Stimulated activated memory B cell treated with anti-CD40 and anti-IgM and Interleukin-4, amounts not matched to agents 10 μg/mL and 1 μg/mL and 100 μg/mL, for 72 hours (primary cell): ENCODE measurements around the gene ATP2A1.
A peak's percentile ranks its signal among the peaks of the same experiment; 100 is the strongest.
"Not testable (repeated sequence)": the region's sequence is repeated elsewhere in the genome, so short reads cannot be mapped to it uniquely, and the experiment has no call there.

Source experiments
- ATAC-seq: fragments of 150-1000 bp; cut with Tn5 transposase; 2 replicates; pipeline ENCODE4 v1.10.0; 2021
- H3K27ac Mint-ChIP-seq: one replicate; pipeline ENCODE4 v1.8.0; 2022; ENCODE audit warnings: mild to moderate bottlenecking, mixed read lengths
- H3K27me3 Mint-ChIP-seq: one replicate; pipeline ENCODE4 v1.8.0; 2022; ENCODE audit warnings: mixed read lengths
- H3K36me3 Mint-ChIP-seq: one replicate; pipeline ENCODE4 v1.8.0; 2022; ENCODE audit warnings: mixed read lengths
- H3K4me1 Mint-ChIP-seq: one replicate; pipeline ENCODE4 v1.8.0; 2022; ENCODE audit warnings: mixed read lengths
- H3K4me3 Mint-ChIP-seq: one replicate; pipeline ENCODE4 v1.8.0; 2022; ENCODE audit warnings: mild to moderate bottlenecking, moderate library complexity, mixed read lengths
- H3K9me3 Mint-ChIP-seq: one replicate; pipeline ENCODE4 v1.8.0; 2022; ENCODE audit warnings: mixed read lengths

Gene ATP2A1

DNA sequence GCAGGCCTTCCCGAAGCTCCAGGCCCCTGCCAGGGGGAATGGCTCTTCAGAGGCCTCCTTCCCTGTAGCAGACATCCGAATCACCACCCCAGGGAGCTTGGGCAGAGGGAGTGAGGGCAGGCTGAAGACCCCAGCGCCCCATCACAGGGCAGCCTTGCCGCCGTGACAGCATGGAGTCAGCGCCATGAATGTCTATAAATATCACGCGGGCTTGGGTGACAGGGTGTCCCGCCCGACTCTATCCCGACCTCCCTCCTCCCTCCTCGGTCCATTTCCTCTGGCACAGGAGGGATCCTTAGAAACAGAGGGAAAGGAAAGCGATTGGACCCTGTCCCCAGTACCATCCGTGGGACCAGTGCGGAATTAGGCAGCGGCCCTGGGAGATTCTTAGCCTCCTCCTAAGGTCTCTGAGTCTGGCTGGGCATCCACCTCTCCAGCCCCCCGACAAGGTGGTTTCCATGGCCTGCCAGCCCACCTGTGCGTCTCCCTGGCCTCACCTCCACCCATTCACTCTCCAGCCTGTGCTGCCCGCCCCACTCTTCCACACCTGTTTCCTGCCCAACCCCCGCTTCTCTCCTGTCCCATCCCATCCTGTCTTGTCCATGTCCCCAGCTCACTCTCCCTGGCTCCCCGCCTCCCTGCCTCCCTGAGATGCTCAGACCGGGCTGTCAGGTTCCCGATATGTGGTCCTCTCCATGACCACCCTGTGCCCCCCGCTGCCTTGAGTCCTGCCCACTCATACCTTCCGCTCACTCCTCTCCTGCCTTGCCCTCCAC lies 5.1 kb downstream of the ATP2A1 start:
- peaks cover 19% of the 10 kb centered on the region for H3K4me1 Mint-ChIP-seq
- H3K27ac Mint-ChIP-seq, result no peak overlapping the region

GRCh38 chr16:28884045-28884444 lies 5.8 kb downstream of the ATP2A1 start:
- no peak overlapping the region for H3K27ac Mint-ChIP-seq
- no peak for ATAC-seq
- H3K36me3 Mint-ChIP-seq, result no peaks in the 10 kb centered on the region
- peaks cover 13% of the 10 kb centered on the region for H3K4me1 Mint-ChIP-seq
- H3K4me3 Mint-ChIP-seq, result no peak overlapping the region
- H3K27me3 Mint-ChIP-seq, result peaks cover 21% of the 10 kb centered on the region
- no peaks in the 10 kb centered on the region for H3K9me3 Mint-ChIP-seq

More for the DNA sequence above, 5.1 kb downstream of the ATP2A1 start:
- ATAC-seq, result no peak
- Mint-ChIP-seq H3K27me3 (peaks cover 21% of the 10 kb centered on the region), H3K9me3 (no peaks in the 10 kb centered on the region), H3K36me3 (no peaks in the 10 kb centered on the region), H3K4me3 (no peak overlapping the region)

- Mint-ChIP-seq H3K9me3 (no peaks in the 10 kb centered on the region), H3K4me1 (no peaks in the 10 kb centered on the region), H3K27ac (no peak overlapping the region), H3K36me3 (no peaks in the 10 kb centered on the region), H3K27me3 (peaks cover 10% of the 10 kb centered on the region), H3K4me3 (no peak overlapping the region)
- no peak for ATAC-seq
Measured at GRCh38 chr16:28886945-28887344, 8.7 kb downstream of the ATP2A1 start.

DNA sequence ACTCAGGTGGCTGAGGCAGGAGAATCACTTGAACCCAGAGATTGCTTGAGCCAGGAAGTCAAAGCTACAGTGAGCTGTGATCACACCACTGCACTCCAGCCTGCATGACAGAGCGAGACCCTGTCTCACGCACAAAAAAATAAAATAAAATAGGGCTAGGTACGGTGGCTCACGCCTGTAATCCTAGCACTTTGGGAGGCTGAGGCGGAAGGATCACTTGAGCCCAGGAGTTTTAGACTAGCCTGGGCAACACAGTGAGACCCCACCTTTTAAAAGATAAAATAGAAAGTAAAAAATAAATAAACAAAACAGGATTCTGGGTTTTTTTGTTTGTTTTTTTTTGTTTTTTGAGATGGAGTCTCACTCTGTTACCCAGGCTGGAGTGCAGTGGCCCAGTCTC lies 12.1 kb downstream of the ATP2A1 start:
- not testable (repeated sequence) for ATAC-seq, H3K36me3 Mint-ChIP-seq, H3K27me3 Mint-ChIP-seq, H3K4me3 Mint-ChIP-seq, H3K27ac Mint-ChIP-seq, H3K9me3 Mint-ChIP-seq, H3K4me1 Mint-ChIP-seq

- H3K27me3 Mint-ChIP-seq, result no peaks in the 10 kb centered on the region
- peaks cover 5% of the 10 kb centered on the region for H3K4me1 Mint-ChIP-seq
- no peaks in the 10 kb centered on the region for H3K36me3 Mint-ChIP-seq
- no peaks in the 10 kb centered on the region for H3K9me3 Mint-ChIP-seq
- no peak for ATAC-seq
- no peak overlapping the region for H3K27ac Mint-ChIP-seq
- H3K4me3 Mint-ChIP-seq, result no peak overlapping the region
Measured at GRCh38 chr16:28891964-28892890, 13.9 kb downstream of the ATP2A1 start.

GRCh38 chr16:28893291-28893690 lies 15.0 kb downstream of the ATP2A1 start:
- no peak overlapping the region for H3K27ac Mint-ChIP-seq
- no peak for ATAC-seq
- peaks cover 5% of the 10 kb centered on the region for H3K4me1 Mint-ChIP-seq
- H3K27me3 Mint-ChIP-seq, result no peaks in the 10 kb centered on the region
- no peaks in the 10 kb centered on the region for H3K36me3 Mint-ChIP-seq
- no peaks in the 10 kb centered on the region for H3K9me3 Mint-ChIP-seq
- no peak overlapping the region for H3K4me3 Mint-ChIP-seq

- no peak for ATAC-seq
- Mint-ChIP-seq H3K4me1 (peaks cover 5% of the 10 kb centered on the region), H3K27me3 (no peaks in the 10 kb centered on the region), H3K27ac (no peak overlapping the region), H3K4me3 (no peak overlapping the region), H3K9me3 (no peaks in the 10 kb centered on the region), H3K36me3 (no peaks in the 10 kb centered on the region)
Measured at GRCh38 chr16:28895609-28896008, 17.3 kb downstream of the ATP2A1 start.

GRCh38 chr16:28897826-28898225 lies 19.5 kb downstream of the ATP2A1 start:
- no peak for ATAC-seq
- Mint-ChIP-seq H3K27ac (no peak overlapping the region), H3K4me3 (no peak overlapping the region), H3K4me1 (peaks cover 13% of the 10 kb centered on the region), H3K36me3 (no peaks in the 10 kb centered on the region), H3K9me3 (no peaks in the 10 kb centered on the region), H3K27me3 (no peaks in the 10 kb centered on the region)

GRCh38 chr16:28898266-28898665 lies 20.0 kb downstream of the ATP2A1 start:
- peaks cover 17% of the 10 kb centered on the region for H3K4me1 Mint-ChIP-seq
- H3K27me3 Mint-ChIP-seq, result no peaks in the 10 kb centered on the region
- H3K9me3 Mint-ChIP-seq, result no peaks in the 10 kb centered on the region
- no peaks in the 10 kb centered on the region for H3K36me3 Mint-ChIP-seq
- no peak overlapping the region for H3K4me3 Mint-ChIP-seq
- no peak for ATAC-seq
- H3K27ac Mint-ChIP-seq, result no peak overlapping the region

DNA sequence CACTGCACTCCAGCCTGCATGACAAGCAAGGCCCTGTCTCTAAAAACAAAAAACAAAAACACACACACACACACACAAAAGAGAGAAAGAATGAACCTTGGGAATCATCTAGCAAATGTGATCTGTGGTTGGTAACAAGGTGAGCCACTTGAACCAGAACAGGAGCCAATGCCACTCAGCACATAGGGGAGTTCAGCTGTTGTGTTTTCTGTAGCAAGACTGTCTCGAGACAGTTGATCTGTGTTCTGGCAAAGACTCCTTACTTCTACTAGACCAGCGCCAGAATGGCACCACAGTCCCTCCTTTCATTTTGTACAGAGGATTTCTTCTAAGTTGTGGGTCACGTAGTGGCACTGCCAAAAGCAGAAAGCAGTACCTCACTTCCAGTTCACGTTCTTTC lies 20.7 kb downstream of the ATP2A1 start:
- peaks cover 24% of the 10 kb centered on the region for H3K4me1 Mint-ChIP-seq
- no peak overlapping the region for H3K27ac Mint-ChIP-seq
- H3K9me3 Mint-ChIP-seq, result no peaks in the 10 kb centered on the region

GRCh38 chr16:28899882-28900590 lies 21.7 kb downstream of the ATP2A1 start:
- Mint-ChIP-seq H3K36me3 (peaks cover 5% of the 10 kb centered on the region), H3K4me3 (no peak overlapping the region), H3K27ac (no peak overlapping the region), H3K9me3 (no peaks in the 10 kb centered on the region), H3K4me1 (peaks cover 30% of the 10 kb centered on the region), H3K27me3 (no peaks in the 10 kb centered on the region)
- ATAC-seq, result no peak

More for the DNA sequence above, 20.7 kb downstream of the ATP2A1 start:
- H3K36me3 Mint-ChIP-seq, result peaks cover under 1% of the 10 kb centered on the region
- no peaks in the 10 kb centered on the region for H3K27me3 Mint-ChIP-seq
- ATAC-seq, result no peak
- no peak overlapping the region for H3K4me3 Mint-ChIP-seq

GRCh38 chr16:28900601-28901000 lies 22.3 kb downstream of the ATP2A1 start:
- H3K9me3 Mint-ChIP-seq, result no peaks in the 10 kb centered on the region
- H3K27me3 Mint-ChIP-seq, result no peaks in the 10 kb centered on the region
- no peak for ATAC-seq
- no peak overlapping the region for H3K27ac Mint-ChIP-seq
- H3K36me3 Mint-ChIP-seq, result peaks cover 5% of the 10 kb centered on the region
- no peak overlapping the region for H3K4me3 Mint-ChIP-seq
- peaks cover 30% of the 10 kb centered on the region for H3K4me1 Mint-ChIP-seq

DNA sequence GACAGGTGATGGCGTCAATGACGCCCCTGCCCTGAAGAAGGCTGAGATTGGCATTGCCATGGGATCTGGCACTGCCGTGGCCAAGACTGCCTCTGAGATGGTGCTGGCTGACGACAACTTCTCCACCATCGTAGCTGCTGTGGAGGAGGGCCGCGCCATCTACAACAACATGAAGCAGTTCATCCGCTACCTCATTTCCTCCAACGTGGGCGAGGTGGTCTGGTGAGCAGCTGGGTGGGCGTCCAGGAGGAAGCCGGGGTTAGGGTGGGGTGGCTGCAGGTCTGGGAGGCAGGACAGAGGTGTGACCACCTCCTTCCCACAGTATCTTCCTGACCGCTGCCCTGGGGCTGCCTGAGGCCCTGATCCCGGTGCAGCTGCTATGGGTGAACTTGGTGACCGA lies 23.6 kb downstream of the ATP2A1 start:
- peaks cover 25% of the 10 kb centered on the region for H3K4me1 Mint-ChIP-seq
- ATAC-seq, result peak; percentile 31
- peak overlapping the region; percentile 55 for H3K27ac Mint-ChIP-seq
- no peaks in the 10 kb centered on the region for H3K27me3 Mint-ChIP-seq
- no peaks in the 10 kb centered on the region for H3K9me3 Mint-ChIP-seq
- H3K36me3 Mint-ChIP-seq, result peaks cover 13% of the 10 kb centered on the region
- no peak overlapping the region for H3K4me3 Mint-ChIP-seq

DNA sequence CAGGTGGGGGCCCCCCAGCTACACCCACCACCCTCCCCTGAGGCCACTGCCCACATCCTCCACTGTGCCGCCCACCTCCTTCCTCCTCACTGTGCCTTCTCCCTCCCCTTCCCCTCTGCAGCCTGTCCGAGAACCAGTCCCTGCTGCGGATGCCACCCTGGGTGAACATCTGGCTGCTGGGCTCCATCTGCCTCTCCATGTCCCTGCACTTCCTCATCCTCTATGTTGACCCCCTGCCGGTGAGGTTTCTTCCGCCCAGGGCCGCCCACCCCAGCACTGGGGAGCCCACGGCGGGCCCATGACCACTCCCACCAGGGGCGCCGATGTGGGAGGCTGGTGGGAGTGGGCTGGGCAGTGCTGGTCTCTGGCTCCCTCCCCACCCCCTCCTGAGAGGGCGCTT lies 24.6 kb downstream of the ATP2A1 start:
- Mint-ChIP-seq H3K27me3 (no peaks in the 10 kb centered on the region), H3K27ac (peak overlapping the region; percentile 55), H3K4me1 (peaks cover 25% of the 10 kb centered on the region), H3K36me3 (peaks cover 13% of the 10 kb centered on the region), H3K4me3 (no peak overlapping the region), H3K9me3 (no peaks in the 10 kb centered on the region)
- ATAC-seq, result peak; percentile 52

DNA sequence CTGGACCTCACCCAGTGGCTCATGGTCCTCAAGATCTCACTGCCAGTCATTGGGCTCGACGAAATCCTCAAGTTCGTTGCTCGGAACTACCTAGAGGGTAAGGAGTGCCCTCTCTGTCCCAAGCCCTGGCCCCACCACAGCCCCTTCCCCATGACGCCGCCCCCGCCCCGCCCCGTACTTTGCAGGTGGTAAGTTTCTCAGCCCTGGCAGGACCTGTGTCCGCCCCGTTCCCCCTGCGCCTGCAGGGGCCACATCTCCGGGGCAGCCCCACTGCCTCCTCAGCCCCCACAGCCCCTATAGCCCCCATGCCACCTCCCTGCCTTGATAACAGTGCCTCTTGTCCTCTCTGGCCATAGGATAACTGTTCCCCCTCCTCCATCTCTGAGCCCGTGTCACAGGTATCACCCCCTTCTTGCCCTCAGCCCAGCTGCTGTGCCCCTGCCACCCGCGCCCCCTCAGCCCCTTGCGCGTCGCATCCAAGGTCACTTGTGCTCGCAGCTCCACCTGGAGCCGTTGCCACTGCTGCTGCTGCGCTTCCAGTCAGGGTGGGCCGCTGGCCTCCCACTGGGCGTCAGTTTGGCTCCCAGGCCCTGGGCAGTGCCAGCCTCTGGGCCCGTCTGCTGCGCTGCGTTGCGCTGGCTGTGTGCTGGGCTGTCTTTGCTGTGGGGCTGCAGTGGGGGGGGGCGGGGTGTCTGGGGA lies 25.2 kb downstream of the ATP2A1 start:
- ATAC-seq, result no peak
- no peak overlapping the region for H3K4me3 Mint-ChIP-seq
- peaks cover 25% of the 10 kb centered on the region for H3K4me1 Mint-ChIP-seq
- H3K9me3 Mint-ChIP-seq, result no peaks in the 10 kb centered on the region
- peaks cover 13% of the 10 kb centered on the region for H3K36me3 Mint-ChIP-seq
- H3K27me3 Mint-ChIP-seq, result no peaks in the 10 kb centered on the region
- H3K27ac Mint-ChIP-seq, result peak overlapping the region; percentile 55
